GM06990 (cell line): ENCODE results near the gene KLHL29.

ENCODE experiments used
- DNase-seq: peaks from one replicate; pipeline ENCODE4 v3.0.0-alpha.2; 2011; ENCODE audit not compliant: insufficient read length; ENCODE audit errors: extremely low read depth
- H3K27me3 ChIP-seq: replicated peaks from 2 replicates; pipeline ENCODE4 v1.6.0; 2011; ENCODE audit warnings: low read length; ENCODE audit not compliant: control insufficient read depth, insufficient read depth
- H3K36me3 ChIP-seq: 2 replicates; pipeline ENCODE4 v1.5.1; 2011; ENCODE audit warnings: low read length; ENCODE audit not compliant: control insufficient read depth, insufficient read depth
- H3K4me3 ChIP-seq: replicated peaks from 2 replicates; pipeline ENCODE4 v1.5.1; 2011; ENCODE audit warnings: low read depth, mild to moderate bottlenecking, control low read depth, low read length
- CTCF ChIP-seq: IDR thresholded peaks from 2 replicates; pipeline ENCODE4 v1.5.1; 2011; ENCODE audit warnings: low read length, control low read depth, mild to moderate bottlenecking, inconsistent platforms; ENCODE audit not compliant: insufficient read depth, poor library complexity, severe bottlenecking

Gene KLHL29

GRCh38 chr2:23547725-23548124 lies 162.7 kb downstream of the KLHL29 start:
- no peaks in the 10 kb centered on the region; the same call in 1 of the 2 replicates for H3K36me3 ChIP-seq
- no peaks in the 10 kb centered on the region for H3K27me3 ChIP-seq
- no peak overlapping the region for H3K4me3 ChIP-seq
- DNase-seq = no peak
- TF ChIP-seq CTCF = no peak

GRCh38 chr2:23548143-23548769 lies 163.3 kb downstream of the KLHL29 start:
- DNase-seq = no peak
- Histone ChIP-seq H3K27me3 (no peaks in the 10 kb centered on the region), H3K36me3 (no peaks in the 10 kb centered on the region; the same call in 1 of the 2 replicates), H3K4me3 (no peak overlapping the region)
- TF ChIP-seq CTCF = no peak

GRCh38 chr2:23549051-23549450 lies 164.1 kb downstream of the KLHL29 start:
- Histone ChIP-seq H3K36me3 (no peaks in the 10 kb centered on the region; the same call in 1 of the 2 replicates), H3K27me3 (no peaks in the 10 kb centered on the region), H3K4me3 (no peak overlapping the region)
- DNase-seq = no peak
- TF ChIP-seq CTCF = no peak

GRCh38 chr2:23549821-23550530 lies 165.0 kb downstream of the KLHL29 start:
- no peaks in the 10 kb centered on the region; the same call in 1 of the 2 replicates for H3K36me3 ChIP-seq
- no peak overlapping the region for H3K4me3 ChIP-seq
- DNase-seq = no peak
- TF ChIP-seq CTCF = no peak
- no peaks in the 10 kb centered on the region for H3K27me3 ChIP-seq

- Histone ChIP-seq H3K36me3 (no peaks in the 10 kb centered on the region; the same call in 1 of the 2 replicates), H3K27me3 (no peaks in the 10 kb centered on the region), H3K4me3 (no peak overlapping the region)
- no peak for TF ChIP-seq CTCF
- no peak for DNase-seq
Observed at GRCh38 chr2:23550553-23550952, 165.6 kb downstream of the KLHL29 start.

GRCh38 chr2:23551875-23552274 lies 166.9 kb downstream of the KLHL29 start:
- H3K36me3 ChIP-seq = no peaks in the 10 kb centered on the region; the same call in 1 of the 2 replicates
- TF ChIP-seq CTCF = no peak
- no peaks in the 10 kb centered on the region for H3K27me3 ChIP-seq
- no peak overlapping the region for H3K4me3 ChIP-seq
- no peak for DNase-seq
